ENCODE data around the gene TOLLIP.

The TOLLIP gene

GRCh38 chr11:1279674-1280055, 29.8 kb downstream of the TOLLIP start:
- peaks cover 34 to 39% of the 10 kb centered on the region in 2 donors for H3K36me3 ChIP-seq (ENCODE audit: control insufficient read depth in 2 of 2, insufficient read depth in 2 of 2, low read length in 2 of 2)

GRCh38 chr11:1278766-1279673, 30.4 kb downstream of the TOLLIP start:
- Histone ChIP-seq H3K4me3 (ENCODE audit: low read length in 2 of 2) (no peak overlapping the region), H3K27ac (ENCODE audit: low read length) (no peak overlapping the region), H3K9me3 (ENCODE audit: control insufficient read depth in 2 of 2, low read length in 2 of 2) (no peaks in the 10 kb centered on the region), H3K9ac (ENCODE audit: low read length in 2 of 2) (no peak overlapping the region), H3K4me1 (ENCODE audit: control insufficient read depth, insufficient read depth, low read length) (no peaks in the 10 kb centered on the region), H3K36me3 (ENCODE audit: control insufficient read depth in 2 of 2, insufficient read depth in 2 of 2, low read length in 2 of 2) (peaks cover 34 to 37% of the 10 kb centered on the region in 2 donors), H3K27me3 (ENCODE audit: control insufficient read depth in 1 of 2, insufficient read depth in 2 of 2, low read length in 2 of 2) (no peaks in the 10 kb centered on the region)

More at GRCh38 chr11:1279674-1280055, 29.8 kb downstream of the TOLLIP start:
- Histone ChIP-seq H3K27ac (ENCODE audit: low read length) (no peak overlapping the region), H3K9ac (ENCODE audit: low read length in 2 of 2) (no peak overlapping the region), H3K27me3 (ENCODE audit: control insufficient read depth in 1 of 2, insufficient read depth in 2 of 2, low read length in 2 of 2) (no peaks in the 10 kb centered on the region), H3K4me3 (ENCODE audit: low read length in 2 of 2) (no peak overlapping the region), H3K4me1 (ENCODE audit: control insufficient read depth, insufficient read depth, low read length) (no peaks in the 10 kb centered on the region), H3K9me3 (ENCODE audit: control insufficient read depth in 2 of 2, low read length in 2 of 2) (no peaks in the 10 kb centered on the region)

- H3K36me3 ChIP-seq (ENCODE audit: control insufficient read depth in 2 of 2, insufficient read depth in 2 of 2, low read length in 2 of 2): peaks cover 34 to 35% of the 10 kb centered on the region in 2 donors
- H3K9me3 ChIP-seq (ENCODE audit: control insufficient read depth in 2 of 2, low read length in 2 of 2): no peaks in the 10 kb centered on the region
- no peak overlapping the region for H3K4me3 ChIP-seq (ENCODE audit: low read length in 2 of 2)
- no peak overlapping the region for H3K9ac ChIP-seq (ENCODE audit: low read length in 2 of 2)
- no peaks in the 10 kb centered on the region for H3K27me3 ChIP-seq (ENCODE audit: control insufficient read depth in 1 of 2, insufficient read depth in 2 of 2, low read length in 2 of 2)
- no peak overlapping the region for H3K27ac ChIP-seq (ENCODE audit: low read length)
- no peaks in the 10 kb centered on the region for H3K4me1 ChIP-seq (ENCODE audit: control insufficient read depth, insufficient read depth, low read length)
Measured at GRCh38 chr11:1277936-1278512, 31.4 kb downstream of the TOLLIP start.

- Histone ChIP-seq H3K27ac (ENCODE audit: low read length) (no peak overlapping the region), H3K4me3 (ENCODE audit: low read length in 2 of 2) (no peak overlapping the region), H3K9ac (ENCODE audit: low read length in 2 of 2) (no peak overlapping the region), H3K4me1 (ENCODE audit: control insufficient read depth, insufficient read depth, low read length) (no peaks in the 10 kb centered on the region), H3K9me3 (ENCODE audit: control insufficient read depth in 2 of 2, low read length in 2 of 2) (no peaks in the 10 kb centered on the region), H3K36me3 (ENCODE audit: control insufficient read depth in 2 of 2, insufficient read depth in 2 of 2, low read length in 2 of 2) (peaks cover 34 to 35% of the 10 kb centered on the region in 2 donors), H3K27me3 (ENCODE audit: control insufficient read depth in 1 of 2, insufficient read depth in 2 of 2, low read length in 2 of 2) (no peaks in the 10 kb centered on the region)
Measured at GRCh38 chr11:1276866-1277615, 32.4 kb downstream of the TOLLIP start.

GRCh38 chr11:1276041-1276790, 33.2 kb downstream of the TOLLIP start:
- Histone ChIP-seq H3K9ac (ENCODE audit: low read length in 2 of 2) (no peak overlapping the region), H3K9me3 (ENCODE audit: control insufficient read depth in 2 of 2, low read length in 2 of 2) (no peaks in the 10 kb centered on the region), H3K4me3 (ENCODE audit: low read length in 2 of 2) (no peak overlapping the region), H3K4me1 (ENCODE audit: control insufficient read depth, insufficient read depth, low read length) (no peaks in the 10 kb centered on the region), H3K36me3 (ENCODE audit: control insufficient read depth in 2 of 2, insufficient read depth in 2 of 2, low read length in 2 of 2) (peaks cover 30 to 32% of the 10 kb centered on the region in 2 donors), H3K27ac (ENCODE audit: low read length) (no peak overlapping the region), H3K27me3 (ENCODE audit: control insufficient read depth in 1 of 2, insufficient read depth in 2 of 2, low read length in 2 of 2) (no peaks in the 10 kb centered on the region)

GRCh38 chr11:1275021-1275420, 34.4 kb downstream of the TOLLIP start:
- H3K36me3 ChIP-seq (ENCODE audit: control insufficient read depth in 2 of 2, insufficient read depth in 2 of 2, low read length in 2 of 2): peaks cover 25 to 26% of the 10 kb centered on the region in 2 donors

GRCh38 chr11:1274501-1274900, 34.9 kb downstream of the TOLLIP start:
- Histone ChIP-seq H3K36me3 (ENCODE audit: control insufficient read depth in 2 of 2, insufficient read depth in 2 of 2, low read length in 2 of 2) (peaks cover 21 to 25% of the 10 kb centered on the region in 2 donors), H3K4me3 (ENCODE audit: low read length in 2 of 2) (no peak overlapping the region), H3K9me3 (ENCODE audit: control insufficient read depth in 2 of 2, low read length in 2 of 2) (no peaks in the 10 kb centered on the region), H3K27ac (ENCODE audit: low read length) (no peak overlapping the region), H3K4me1 (ENCODE audit: control insufficient read depth, insufficient read depth, low read length) (no peaks in the 10 kb centered on the region), H3K27me3 (ENCODE audit: control insufficient read depth in 1 of 2, insufficient read depth in 2 of 2, low read length in 2 of 2) (no peaks in the 10 kb centered on the region), H3K9ac (ENCODE audit: low read length in 2 of 2) (no peak overlapping the region)

More at GRCh38 chr11:1275021-1275420, 34.4 kb downstream of the TOLLIP start:
- H3K4me1 ChIP-seq (ENCODE audit: control insufficient read depth, insufficient read depth, low read length): no peaks in the 10 kb centered on the region
- no peak overlapping the region for H3K27ac ChIP-seq (ENCODE audit: low read length)
- no peaks in the 10 kb centered on the region for H3K9me3 ChIP-seq (ENCODE audit: control insufficient read depth in 2 of 2, low read length in 2 of 2)
- H3K4me3 ChIP-seq (ENCODE audit: low read length in 2 of 2): no peak overlapping the region
- no peaks in the 10 kb centered on the region for H3K27me3 ChIP-seq (ENCODE audit: control insufficient read depth in 1 of 2, insufficient read depth in 2 of 2, low read length in 2 of 2)
- no peak overlapping the region for H3K9ac ChIP-seq (ENCODE audit: low read length in 2 of 2)

- no peaks in the 10 kb centered on the region for H3K27me3 ChIP-seq (ENCODE audit: control insufficient read depth in 1 of 2, insufficient read depth in 2 of 2, low read length in 2 of 2)
- H3K9ac ChIP-seq (ENCODE audit: low read length in 2 of 2): no peak overlapping the region
- no peaks in the 10 kb centered on the region for H3K9me3 ChIP-seq (ENCODE audit: control insufficient read depth in 2 of 2, low read length in 2 of 2)
- peaks cover 13 to 14% of the 10 kb centered on the region in 2 donors for H3K36me3 ChIP-seq (ENCODE audit: control insufficient read depth in 2 of 2, insufficient read depth in 2 of 2, low read length in 2 of 2)
- no peaks in the 10 kb centered on the region for H3K4me1 ChIP-seq (ENCODE audit: control insufficient read depth, insufficient read depth, low read length)
- no peak overlapping the region for H3K27ac ChIP-seq (ENCODE audit: low read length)
- no peak overlapping the region for H3K4me3 ChIP-seq (ENCODE audit: low read length in 2 of 2)
Measured at GRCh38 chr11:1272531-1272930, 36.9 kb downstream of the TOLLIP start.

GRCh38 chr11:1271927-1272326, 37.5 kb downstream of the TOLLIP start:
- no peaks in the 10 kb centered on the region for H3K4me1 ChIP-seq (ENCODE audit: control insufficient read depth, insufficient read depth, low read length)
- H3K9ac ChIP-seq (ENCODE audit: low read length in 2 of 2): no peak overlapping the region
- no peak overlapping the region for H3K27ac ChIP-seq (ENCODE audit: low read length)
- no peaks in the 10 kb centered on the region for H3K27me3 ChIP-seq (ENCODE audit: control insufficient read depth in 1 of 2, insufficient read depth in 2 of 2, low read length in 2 of 2)
- H3K9me3 ChIP-seq (ENCODE audit: control insufficient read depth in 2 of 2, low read length in 2 of 2): no peaks in the 10 kb centered on the region
- peaks cover 11% of the 10 kb centered on the region in 2 donors for H3K36me3 ChIP-seq (ENCODE audit: control insufficient read depth in 2 of 2, insufficient read depth in 2 of 2, low read length in 2 of 2)
- H3K4me3 ChIP-seq (ENCODE audit: low read length in 2 of 2): no peak overlapping the region

GRCh38 chr11:1271406-1271805, 38.0 kb downstream of the TOLLIP start:
- H3K9ac ChIP-seq (ENCODE audit: low read length in 2 of 2): no peak overlapping the region
- peaks cover 7% of the 10 kb centered on the region in 2 donors for H3K36me3 ChIP-seq (ENCODE audit: control insufficient read depth in 2 of 2, insufficient read depth in 2 of 2, low read length in 2 of 2)
- no peaks in the 10 kb centered on the region for H3K4me1 ChIP-seq (ENCODE audit: control insufficient read depth, insufficient read depth, low read length)
- H3K27me3 ChIP-seq (ENCODE audit: control insufficient read depth in 1 of 2, insufficient read depth in 2 of 2, low read length in 2 of 2): no peaks in the 10 kb centered on the region
- H3K4me3 ChIP-seq (ENCODE audit: low read length in 2 of 2): no peak overlapping the region
- no peaks in the 10 kb centered on the region for H3K9me3 ChIP-seq (ENCODE audit: control insufficient read depth in 2 of 2, low read length in 2 of 2)
- H3K27ac ChIP-seq (ENCODE audit: low read length): no peak overlapping the region
